Gastroesophageal sphincter (tissue), 4 donors: ENCODE results near the gene MEG3. TPM values are rescaled to one million over a fixed set of nuclear protein-coding genes. Genes with fewer than 3 reads are reported as not detected.

ENCODE experiments used
- ATAC-seq: fragments of 150-250 bp; one replicate; pipeline ENCODE4 v1.9.1; 2016; ENCODE audit warnings: mild to moderate bottlenecking, moderate library complexity
- H3K27ac ChIP-seq, 4 donors: fragments of 200-600 bp; sonication (generic) in 3 of 4; 1 replicate in 3 of 4; 2 replicates in 1 of 4; pipeline ENCODE4 v1.5.1; 2016 to 2019
- H3K27me3 ChIP-seq: fragments of 200-600 bp; sonication (generic); one replicate; pipeline ENCODE4 v1.5.1; 2019
- H3K36me3 ChIP-seq, 2 donors: fragments of 200-600 bp; sonication (generic); one replicate each; pipeline ENCODE4 v1.5.1; 2019; ENCODE audit warnings: control low read depth in 1 of 2
- H3K4me1 ChIP-seq, 3 donors: fragments of 200-600 bp; sonication (generic); 1 replicate in 2 of 3; 2 replicates in 1 of 3; pipeline ENCODE4 v1.5.1; 2016 to 2019; ENCODE audit warnings: control low read depth in 2 of 3
- H3K4me3 ChIP-seq, 2 donors: fragments of 200-600 bp; sonication (generic); one replicate each; pipeline ENCODE4 v1.5.1; 2019; ENCODE audit warnings: mild to moderate bottlenecking in 1 of 2, moderate library complexity in 1 of 2
- H3K9me3 ChIP-seq, 3 donors: fragments of 200-600 bp; sonication (generic); one replicate each; pipeline ENCODE4 v1.5.1; 2017 to 2019; ENCODE audit warnings: control low read depth in 2 of 3
- EP300 ChIP-seq: sonication (generic); formaldehyde crosslinking; IDR thresholded peaks from one replicate; pipeline ENCODE4 v1.6.1; 2017; ENCODE audit warnings: antibody characterized with exemption, mild to moderate bottlenecking
- POLR2A ChIP-seq, 2 donors: fragments of 450-650 bp; IDR thresholded peaks; one replicate each; pipeline ENCODE4 v1.6.1; 2017; ENCODE audit warnings: antibody characterized with exemption in 2 of 2, mild to moderate bottlenecking in 2 of 2, moderate library complexity in 1 of 2
- POLR2AphosphoS5 ChIP-seq: sonication (generic); formaldehyde crosslinking; IDR thresholded peaks from one replicate; pipeline ENCODE4 v1.6.1; 2017; ENCODE audit warnings: antibody characterized with exemption
- WGBS, 2 donors: methylation state at CpG; one replicate each; pipeline ENCODE4 v1.1.5; 2018; ENCODE audit warnings: low coverage in 1 of 2; 5-methylcytosine and 5-hydroxymethylcytosine counted together
- total RNA-seq, 4 donors: library from RNA; depleted of rRNA; stranded (reverse); fragments of >200 nt; gene quantifications; one replicate each; pipeline ENCODE4 v1.1.0, GENCODE V29; 2016
- TF ChIP-seq, protein P1 (sequence below), 4 experiments: fragments of 200-600 bp in 2 of 4; fragments of 450-650 bp in 2 of 4; sonication (generic) in 1 of 4; IDR thresholded peaks; one replicate each; pipeline ENCODE4 v1.5.1; 2017 to 2019; ENCODE audit warnings: antibody characterized with exemption in 4 of 4, mild to moderate bottlenecking in 2 of 4, moderate library complexity in 2 of 4

The MEG3 gene
- total RNA-seq, 4 donors from 2014 or later, result 7.5 to 59.0 (median 36.7) TPM

- no peaks in the 10 kb centered on the region for H3K36me3 ChIP-seq
- peaks cover 55% of the 10 kb centered on the region for H3K27me3 ChIP-seq
- no peak overlapping the region for H3K4me3 ChIP-seq
- 80 to 94% methylated on average over 1 to 3 of the region's 9 CpGs for WGBS, 2 donors
- peaks cover 0 to 41% (median 0%) of the 10 kb centered on the region in 3 donors for H3K9me3 ChIP-seq
- H3K4me1 ChIP-seq, result no peaks in the 10 kb centered on the region
- no peak overlapping the region for H3K27ac ChIP-seq
- ATAC-seq, result no peak
- TF ChIP-seq, protein P1, sequence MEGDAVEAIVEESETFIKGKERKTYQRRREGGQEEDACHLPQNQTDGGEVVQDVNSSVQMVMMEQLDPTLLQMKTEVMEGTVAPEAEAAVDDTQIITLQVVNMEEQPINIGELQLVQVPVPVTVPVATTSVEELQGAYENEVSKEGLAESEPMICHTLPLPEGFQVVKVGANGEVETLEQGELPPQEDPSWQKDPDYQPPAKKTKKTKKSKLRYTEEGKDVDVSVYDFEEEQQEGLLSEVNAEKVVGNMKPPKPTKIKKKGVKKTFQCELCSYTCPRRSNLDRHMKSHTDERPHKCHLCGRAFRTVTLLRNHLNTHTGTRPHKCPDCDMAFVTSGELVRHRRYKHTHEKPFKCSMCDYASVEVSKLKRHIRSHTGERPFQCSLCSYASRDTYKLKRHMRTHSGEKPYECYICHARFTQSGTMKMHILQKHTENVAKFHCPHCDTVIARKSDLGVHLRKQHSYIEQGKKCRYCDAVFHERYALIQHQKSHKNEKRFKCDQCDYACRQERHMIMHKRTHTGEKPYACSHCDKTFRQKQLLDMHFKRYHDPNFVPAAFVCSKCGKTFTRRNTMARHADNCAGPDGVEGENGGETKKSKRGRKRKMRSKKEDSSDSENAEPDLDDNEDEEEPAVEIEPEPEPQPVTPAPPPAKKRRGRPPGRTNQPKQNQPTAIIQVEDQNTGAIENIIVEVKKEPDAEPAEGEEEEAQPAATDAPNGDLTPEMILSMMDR (IDR thresholded peaks at IDR 0.05), result no peak
- TF ChIP-seq POLR2AphosphoS5, result no peak
- no peak for TF ChIP-seq EP300
- TF ChIP-seq POLR2A (IDR thresholded peaks at IDR 0.05), result no peak
These were observed 19.5 kb upstream of the MEG3 start for GRCh38 chr14:100806386-100806785.

DNA sequence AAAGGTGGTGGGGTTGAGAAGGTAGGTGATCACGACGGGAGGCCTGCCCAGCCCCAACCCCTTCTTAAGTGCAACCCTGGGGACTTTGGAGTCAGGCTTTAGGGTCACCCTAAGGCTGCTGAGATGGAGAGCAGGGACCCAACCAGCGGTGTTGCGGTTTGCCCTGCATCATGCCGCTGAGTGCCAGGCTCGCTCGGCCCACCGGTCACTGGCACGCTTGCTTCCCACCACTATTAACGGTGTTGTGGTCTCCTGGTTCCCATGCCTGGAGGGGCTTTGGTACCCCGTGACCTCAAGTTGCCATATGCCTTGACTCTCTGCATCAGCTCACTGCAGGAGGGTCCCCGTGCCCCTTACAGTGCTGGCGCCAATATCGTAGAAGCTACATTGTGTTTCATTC is 18.4 kb upstream of the MEG3 start:
- TF ChIP-seq, protein P1 (IDR thresholded peaks at IDR 0.05), result no peak
- no peak for TF ChIP-seq EP300
- TF ChIP-seq POLR2AphosphoS5, result no peak
- TF ChIP-seq POLR2A (IDR thresholded peaks at IDR 0.05), result no peak
- H3K36me3 ChIP-seq, result no peaks in the 10 kb centered on the region
- H3K27me3 ChIP-seq, result peaks cover 63% of the 10 kb centered on the region
- ATAC-seq, result no peak
- H3K27ac ChIP-seq, result no peak overlapping the region
- WGBS, 2 donors, result 71% methylated on average over 6 of the region's 14 CpGs; no CpG with 5 or more reads in 1 of the 2 donors
- peaks cover 0 to 45% (median 0%) of the 10 kb centered on the region in 3 donors for H3K9me3 ChIP-seq
- no peak overlapping the region for H3K4me3 ChIP-seq
- no peaks in the 10 kb centered on the region for H3K4me1 ChIP-seq

DNA sequence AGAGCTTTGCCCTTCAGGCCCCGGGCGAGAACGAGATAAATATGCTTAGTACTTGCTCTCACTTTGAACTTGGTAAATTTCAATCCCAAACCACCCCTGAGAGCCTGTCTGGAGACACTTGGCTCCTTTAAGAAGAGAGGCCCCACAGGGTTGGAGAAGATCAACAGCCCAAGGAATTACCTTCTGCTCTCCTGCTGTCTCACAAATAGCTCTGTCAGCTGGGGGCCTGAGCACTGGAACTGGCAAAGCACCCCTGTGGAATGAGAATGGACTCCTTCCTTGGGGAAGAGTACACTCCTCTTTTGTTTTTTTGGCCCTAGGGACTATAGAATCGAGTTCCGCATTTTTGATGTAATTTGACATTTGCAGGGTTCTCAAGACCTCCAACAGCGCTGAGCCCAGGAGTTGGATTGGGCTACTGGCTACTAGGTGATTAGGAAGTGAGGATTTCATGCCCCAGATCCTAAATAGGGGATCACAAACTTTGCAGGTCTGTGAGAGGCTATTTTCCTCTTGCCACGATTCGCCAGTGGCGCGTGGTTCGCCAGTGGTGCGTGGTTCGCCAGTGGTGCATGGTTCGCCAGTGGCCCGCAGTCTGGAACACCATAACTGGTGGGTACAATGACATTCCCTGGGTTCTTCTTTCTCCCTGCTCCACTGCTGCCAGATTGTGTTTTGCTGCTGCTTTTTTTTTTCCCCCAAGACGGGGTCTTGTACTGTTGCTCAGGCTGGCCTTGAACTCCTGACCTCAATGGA is 17.8 kb upstream of the MEG3 start:
- no peaks in the 10 kb centered on the region for H3K4me1 ChIP-seq

DNA sequence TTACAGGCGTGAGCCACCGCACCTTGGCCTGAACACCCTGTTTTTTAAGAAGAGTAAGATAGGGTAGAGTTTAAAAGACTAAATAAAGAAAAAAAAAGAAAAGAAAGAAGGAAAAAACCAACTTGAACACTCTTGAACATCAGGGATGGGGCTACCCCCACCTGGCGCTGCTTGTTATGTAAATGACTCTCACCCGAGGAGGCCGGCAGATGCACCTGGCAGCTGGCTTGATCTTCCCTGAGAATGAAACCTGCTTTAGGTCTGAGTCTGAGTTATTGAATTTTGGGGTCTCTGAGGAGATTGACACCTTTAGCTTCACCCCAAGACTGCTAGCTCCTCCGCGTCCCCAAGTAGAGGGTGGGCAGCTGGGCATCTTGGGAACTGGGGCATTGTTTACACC is 15.5 kb upstream of the MEG3 start:
- Histone ChIP-seq H3K36me3 (no peaks in the 10 kb centered on the region), H3K4me3 (no peak overlapping the region), H3K27me3 (peaks cover 62% of the 10 kb centered on the region), H3K27ac (no peak overlapping the region), H3K9me3 (peaks cover 0 to 45% (median 0%) of the 10 kb centered on the region in 3 donors), H3K4me1 (no peaks in the 10 kb centered on the region)
- ATAC-seq, result no peak
- TF ChIP-seq POLR2AphosphoS5, result no peak
- TF ChIP-seq, protein P1 (IDR thresholded peaks at IDR 0.05), result no peak
- 90% methylated on average over 2 of the region's 7 CpGs; no CpG with 5 or more reads in 1 of the 2 donors for WGBS, 2 donors

More for the DNA sequence above, 17.8 kb upstream of the MEG3 start:
- Histone ChIP-seq H3K27me3 (peaks cover 63% of the 10 kb centered on the region), H3K36me3 (no peaks in the 10 kb centered on the region), H3K27ac (no peak overlapping the region), H3K9me3 (peaks cover 0 to 45% (median 0%) of the 10 kb centered on the region in 3 donors), H3K4me3 (no peak overlapping the region)
- ATAC-seq, result no peak
- TF ChIP-seq POLR2AphosphoS5 (no peak), POLR2A (IDR thresholded peaks at IDR 0.05) (no peak), EP300 (no peak)
- TF ChIP-seq, protein P1 (IDR thresholded peaks at IDR 0.05), result no peak
- 61 to 82% methylated on average over 2 to 11 of the region's 16 CpGs for WGBS, 2 donors
